HCT116 (cell line): ENCODE results near the gene PRR35. TPM values are rescaled to one million over a fixed set of nuclear protein-coding genes. Genes with fewer than 3 reads are reported as not detected.

Experiments used
- ATAC-seq: fragments of 200-7000 bp; cut with Tn5 transposase; 2 replicates; pipeline ENCODE4 v1.9.1; 2020; ENCODE audit warnings: mild to moderate bottlenecking, moderate library complexity
- BruUV-seq: library from RNA; stranded (reverse); fragments of 400-500 nt; replicated peaks from 2 replicates; lab custom pipeline; 2021; lab: Mats Ljungman, UMichigan
- CTCF ChIA-PET: fragments of 300-600 bp; sonication (Branson Sonifier 250); formaldehyde crosslinking; loops from one replicate; lab custom pipeline; 2021; ENCODE audit warnings: antibody characterized with exemption; lab: Charles Lee
- POLR2A ChIA-PET: fragments of 300-600, 350-600 bp; sonication (Branson Sonifier 250); formaldehyde crosslinking; loops from one replicate; lab custom pipeline; 2021; ENCODE audit warnings: antibody characterized with exemption; lab: Charles Lee
- RAD21 ChIA-PET, 2 experiments: fragments of 300-600 bp; sonication (Branson Sonifier 250); formaldehyde crosslinking; loops; one replicate each; lab custom pipeline; 2023; ENCODE audit warnings: low total read pairs in 2 of 2; ENCODE audit not compliant: uncharacterized antibody in 2 of 2, unreplicated experiment in 2 of 2, low non-redundant PET in 1 of 2; lab: Charles Lee
- DNase-seq: peaks from one replicate; pipeline ENCODE4 v3.0.0-alpha.2; 2010; ENCODE audit warnings: low read depth, low spot score
- H2AFZ ChIP-seq: fragments of 200-600 bp; shearing (Covaris generic), sonication (generic); 2 replicates; pipeline ENCODE4 v1.6.1; 2017; ENCODE audit warnings: low read depth, mixed run types, mixed read lengths, antibody characterized with exemption, low read length; ENCODE audit not compliant: poor library complexity, severe bottlenecking
- H3K27ac ChIP-seq: 2 replicates; pipeline ENCODE4 v1.5.1; 2012; ENCODE audit warnings: low read depth, low read length
- H3K27me3 ChIP-seq: fragments of 200-600 bp; sonication (generic); 2 replicates; pipeline ENCODE4 v1.6.1; 2016; ENCODE audit warnings: mixed run types, low read length, mixed read lengths; ENCODE audit not compliant: insufficient read depth
- H3K36me3 ChIP-seq, 2 experiments: fragments of 200-500 bp in 1 of 2; fragments of 200-600 bp in 1 of 2; sonication (Bioruptor generic) in 1 of 2; sonication (generic) in 1 of 2; 2 replicates each; pipeline versions ENCODE4 v1.5.1 to v1.6.1; 2014 to 2016; ENCODE audit warnings: low read length in 2 of 2, inconsistent platforms in 1 of 2, mixed read lengths in 1 of 2, mixed run types in 1 of 2; ENCODE audit not compliant: insufficient read depth in 2 of 2, control insufficient read depth in 1 of 2
- H3K4me1 ChIP-seq, 2 experiments: fragments of 200-600 bp in 1 of 2; sonication (generic) in 1 of 2; 2 replicates each; pipeline versions ENCODE4 v1.5.1 to v1.6.1; 2012 to 2017; ENCODE audit warnings: low read length in 2 of 2, inconsistent platforms in 1 of 2, mild to moderate bottlenecking in 1 of 2, mixed read lengths in 1 of 2, mixed run types in 1 of 2, moderate library complexity in 1 of 2; ENCODE audit not compliant: insufficient read depth in 2 of 2, control insufficient read depth in 1 of 2
- H3K4me2 ChIP-seq: fragments of 200-600 bp; sonication (generic); 2 replicates; pipeline ENCODE4 v1.6.1; 2017; ENCODE audit warnings: mixed run types, low read length, mixed read lengths
- H3K4me3 ChIP-seq, 2 experiments: fragments of 200-600 bp in 1 of 2; sonication (generic) in 1 of 2; replicated peaks in 1 of 2; 2 replicates each; pipeline ENCODE4 v1.5.1; 2011 to 2016; ENCODE audit warnings: low read length in 2 of 2, control low read depth in 1 of 2, low read depth in 1 of 2, mild to moderate bottlenecking in 1 of 2, mixed read lengths in 1 of 2, mixed run types in 1 of 2
- H3K79me2 ChIP-seq: fragments of 200-600 bp; sonication (generic); 2 replicates; pipeline ENCODE4 v1.6.1; 2017; ENCODE audit warnings: mild to moderate bottlenecking, mixed run types, low read length, moderate library complexity, mixed read lengths; ENCODE audit not compliant: insufficient read depth
- H3K9ac ChIP-seq: fragments of 200-600 bp; sonication (generic); 2 replicates; pipeline ENCODE4 v1.6.1; 2016; ENCODE audit warnings: low read length, mixed read lengths
- H3K9me2 ChIP-seq: fragments of 200-600 bp; sonication (generic), shearing (Covaris generic); 2 replicates; pipeline ENCODE4 v1.6.1; 2017; ENCODE audit warnings: mixed run types, mild to moderate bottlenecking, moderate library complexity; ENCODE audit not compliant: insufficient read depth
- H3K9me3 ChIP-seq, 2 experiments: fragments of 200-500 bp in 1 of 2; fragments of 200-600 bp in 1 of 2; sonication (Bioruptor generic) in 1 of 2; sonication (generic) in 1 of 2; 2 replicates each; pipeline ENCODE4 v1.6.1; 2014 to 2017; ENCODE audit warnings: low read length in 2 of 2, mixed read lengths in 2 of 2, inconsistent platforms in 1 of 2, low read depth in 1 of 2, mild to moderate bottlenecking in 1 of 2, mixed run types in 1 of 2, moderate library complexity in 1 of 2; ENCODE audit not compliant: control insufficient read depth in 1 of 2, insufficient read depth in 1 of 2
- H4K20me1 ChIP-seq: fragments of 200-600 bp; sonication (generic), shearing (Covaris generic); 2 replicates; pipeline ENCODE4 v1.6.1; 2017; ENCODE audit warnings: mixed run types, mild to moderate bottlenecking, moderate library complexity; ENCODE audit not compliant: insufficient read depth
- CTCF ChIP-seq, 3 experiments: fragments of 200-600 bp in 1 of 3; sonication (generic) in 1 of 3; IDR thresholded peaks in 2 of 3; conservative IDR thresholded peaks in 1 of 3; 2 replicates each; pipeline ENCODE4 v1.5.1; 2012 to 2017; ENCODE audit warnings: low read depth in 2 of 3, low read length in 2 of 3, antibody characterized with exemption in 1 of 3, borderline replicate concordance in 1 of 3, control low read depth in 1 of 3, mild to moderate bottlenecking in 1 of 3, mixed read lengths in 1 of 3, mixed run types in 1 of 3, moderate library complexity in 1 of 3; ENCODE audit not compliant: insufficient read depth in 1 of 3
- FOSL1 ChIP-seq: IDR thresholded peaks from 2 replicates; pipeline ENCODE4 v1.6.1; 2012; ENCODE audit warnings: low read depth
- RAD21 ChIP-seq: IDR thresholded peaks from 2 replicates; pipeline ENCODE4 v1.6.1; 2012; ENCODE audit warnings: low read depth, mild to moderate bottlenecking
- ZNF274 ChIP-seq: fragments of 200-500 bp; sonication (Bioruptor generic); IDR thresholded peaks from 2 replicates; pipeline ENCODE4 v1.6.1; 2014; ENCODE audit warnings: mild to moderate bottlenecking, low read depth, low read length, inconsistent platforms
- intact Hi-C: fragments of 100-400 bp; cut with micrococcal nuclease; formaldehyde crosslinking; loops from 2 replicates; pipeline ENCODE4 v1.10.0; 2022
- total RNA-seq: library from RNA; stranded (reverse); gene quantifications from one replicate; pipeline ENCODE4 v1.2.1, GENCODE V29; 2021; ENCODE audit not compliant: unreplicated experiment

PRR35 gene
- total RNA-seq, 1 experiment from 2014 or later = not detected

DNA sequence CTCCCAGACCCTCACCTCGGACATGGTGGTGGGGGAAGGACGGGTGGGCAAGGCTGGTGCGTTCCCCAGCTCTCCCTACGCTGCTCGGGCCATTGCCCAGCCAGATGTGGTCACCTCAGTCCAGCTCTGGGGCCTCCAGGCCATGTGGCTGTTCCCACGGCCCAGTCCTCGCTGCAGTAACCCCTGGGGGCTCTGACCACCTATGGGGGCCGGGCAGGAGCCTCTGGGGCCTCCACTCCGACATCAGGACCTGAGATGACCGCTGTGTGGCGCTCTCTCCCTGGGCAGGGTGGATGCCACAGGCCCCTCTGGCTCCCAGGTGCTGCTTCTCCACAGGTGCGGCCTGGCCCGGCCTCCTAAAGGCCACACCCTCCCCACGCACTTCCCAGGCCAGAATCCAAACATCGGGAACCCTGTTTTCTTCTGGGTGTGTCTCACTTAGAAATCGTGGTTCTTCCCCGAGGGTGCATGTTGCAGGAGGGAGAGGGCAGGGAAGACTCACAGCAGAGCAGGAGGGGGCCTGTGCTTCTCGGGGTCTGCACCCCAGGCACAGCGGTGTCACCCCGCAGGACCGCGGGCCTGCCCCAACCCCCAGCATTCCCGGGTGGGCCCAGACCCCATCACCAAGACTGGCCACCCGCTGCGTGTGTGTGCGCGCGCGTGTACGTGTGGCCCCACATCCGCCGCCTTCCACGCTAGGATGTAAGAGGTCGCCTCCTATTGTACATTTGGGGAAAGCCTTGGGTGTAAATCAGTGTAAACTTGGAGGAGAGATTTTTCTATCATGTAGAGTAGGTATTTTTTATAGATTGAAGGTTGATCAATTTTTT, 38.6 kb upstream of the PRR35 start:
- RAD21 ChIA-PET = no interaction called here
- Histone ChIP-seq H3K9me2 (no peaks in the 10 kb centered on the region), H3K36me3 (no peaks in the 10 kb centered on the region; a peak in 1 of 4 replicates), H3K9ac (no peak overlapping the region), H3K9me3 (no peaks in the 10 kb centered on the region), H2AFZ (no peak overlapping the region), H3K27ac (no peak overlapping the region), H3K79me2 (peaks cover 8% of the 10 kb centered on the region), H3K27me3 (no peaks in the 10 kb centered on the region), H3K4me2 (no peak overlapping the region), H3K4me3 (no peak overlapping the region), H4K20me1 (no peaks in the 10 kb centered on the region), H3K4me1 (peaks cover 14 to 23% of the 10 kb centered on the region in 2 experiments)
- POLR2A ChIA-PET = no interaction called here
- CTCF ChIA-PET = no interaction called here
- intact Hi-C loops = no loop called here
- TF ChIP-seq ZNF274 = no peak
- no peak for TF ChIP-seq FOSL1
- peak; percentile 5 to 21 (median 17); a peak in 2 of 6 replicates for TF ChIP-seq CTCF (IDR thresholded peaks at IDR 0.05 in 2 of 3, conservative IDR thresholded peaks at IDR 0.05 in 1 of 3; ENCODE audit: borderline replicate concordance in 1 of 3, insufficient read depth in 1 of 3, low read depth in 2 of 3, low read length in 2 of 3)
- TF ChIP-seq RAD21 = peak; percentile 45
- DNase-seq = no peak
- BruUV-seq = no TSS peak
- peak; percentile 21; the same call in 1 of the 2 replicates for ATAC-seq
